HepG2 (cell line): Measurements from ENCODE around the gene SLC15A2. TPM values are rescaled to one million over a fixed set of nuclear protein-coding genes. Genes with fewer than 3 reads are reported as not detected.

Experiments
- ATAC-seq: fragments of 200-7000 bp; cut with Tn5 transposase; 3 replicates; pipeline ENCODE4 v1.9.1; 2020; ENCODE audit warnings: mild to moderate bottlenecking, moderate library complexity
- BruUV-seq: library from RNA; stranded (reverse); fragments of 400-500 nt; replicated peaks from 2 replicates; lab custom pipeline; 2021; lab: Mats Ljungman, UMichigan
- CTCF ChIA-PET: fragments of 300-600 bp; formaldehyde crosslinking; extraction: SDS; loops from one replicate; lab custom pipeline; 2021; ENCODE audit warnings: low total read pairs, inconsistent platforms, low intra/inter-chr PET ratio; lab: Yijun Ruan, JAX
- POLR2A ChIA-PET: fragments of 350-600 bp; sonication (Branson Sonifier 250); formaldehyde crosslinking; loops from one replicate; lab custom pipeline; 2020; ENCODE audit warnings: antibody characterized with exemption, inconsistent platforms; lab: Yijun Ruan, JAX
- DNase-seq: peaks from one replicate; pipeline ENCODE4 v3.0.0-alpha.2; 2015; ENCODE audit warnings: low spot score
- FAIRE-seq: peaks from 3 replicates; lab custom pipeline; 2011; peaks lifted over from hg19 to GRCh38; lab: Jason Lieb, UNC
- H2AFZ ChIP-seq: one replicate; pipeline ENCODE4 v1.6.1; 2011; ENCODE audit warnings: low read length, inconsistent platforms
- H3K27ac ChIP-seq: fragments of 300-600 bp; 3 replicates; pipeline ENCODE4 v1.8.0; 2011; ENCODE audit warnings: mixed run types, mild to moderate bottlenecking, mixed read lengths, low read length, inconsistent platforms; ENCODE audit not compliant: insufficient read depth; ENCODE audit errors: extremely low read length
- H3K27me3 ChIP-seq, 2 experiments: fragments of 200-600 bp in 1 of 2; 2 replicates in 1 of 2; 3 replicates in 1 of 2; pipeline versions ENCODE4 v1.6.0 to v1.8.0; 2011; ENCODE audit warnings: low read length in 2 of 2, mild to moderate bottlenecking in 2 of 2, moderate library complexity in 2 of 2, inconsistent platforms in 1 of 2; ENCODE audit not compliant: insufficient read depth in 2 of 2, control insufficient read depth in 1 of 2
- H3K36me3 ChIP-seq, 2 experiments: fragments of 200-600 bp in 1 of 2; replicated peaks in 1 of 2; 2 replicates in 1 of 2; 3 replicates in 1 of 2; pipeline versions ENCODE4 v1.5.1 to v1.8.0; 2011; ENCODE audit warnings: low read length in 2 of 2, inconsistent platforms in 1 of 2; ENCODE audit not compliant: insufficient read depth in 2 of 2, control insufficient read depth in 1 of 2
- H3K4me1 ChIP-seq: 2 replicates; pipeline ENCODE4 v1.5.1; 2012; ENCODE audit warnings: low read length, inconsistent platforms; ENCODE audit not compliant: insufficient read depth
- H3K4me2 ChIP-seq: 2 replicates; pipeline ENCODE4 v1.6.0; 2011; ENCODE audit warnings: low read depth, low read length, inconsistent platforms
- H3K4me3 ChIP-seq, 3 experiments: fragments of 200-600 bp in 1 of 3; sonication (generic), shearing (Covaris generic) in 1 of 3; replicated peaks in 1 of 3; 2 replicates each; pipeline ENCODE4 v1.5.1; 2011 to 2016; ENCODE audit warnings: low read length in 3 of 3, inconsistent platforms in 2 of 3, low read depth in 2 of 3, mild to moderate bottlenecking in 2 of 3, control low read depth in 1 of 3, mixed read lengths in 1 of 3; ENCODE audit not compliant: insufficient read depth in 1 of 3
- H3K79me2 ChIP-seq: one replicate; pipeline ENCODE4 v1.6.1; 2011; ENCODE audit warnings: low read length, inconsistent platforms; ENCODE audit not compliant: insufficient read depth
- H3K9ac ChIP-seq: 2 replicates; pipeline ENCODE4 v1.6.0; 2011; ENCODE audit warnings: mild to moderate bottlenecking, low read depth, low read length, inconsistent platforms; ENCODE audit not compliant: insufficient read depth
- H3K9me3 ChIP-seq: 2 replicates; pipeline ENCODE4 v1.5.1; 2012; ENCODE audit warnings: mild to moderate bottlenecking, low read length
- H4K20me1 ChIP-seq: 2 replicates; pipeline ENCODE4 v1.6.0; 2011; ENCODE audit warnings: inconsistent platforms, mild to moderate bottlenecking, low read length, moderate library complexity; ENCODE audit not compliant: insufficient read depth
- ADNP ChIP-seq: sonication (generic); formaldehyde crosslinking; IDR thresholded peaks from 2 replicates; pipeline ENCODE4 v1.4.0; 2020; ENCODE audit warnings: missing genetic modification reagents
- AHDC1 ChIP-seq: sonication (generic); formaldehyde crosslinking; IDR thresholded peaks from 2 replicates; pipeline ENCODE4 v1.5.1; 2020; ENCODE audit warnings: mild to moderate bottlenecking, missing genetic modification reagents, borderline replicate concordance
- KAT2B ChIP-seq: fragments of 150-350 bp; IDR thresholded peaks from 2 replicates; pipeline ENCODE4 v1.6.1; 2014; ENCODE audit warnings: low read depth, low read length, borderline replicate concordance
- KAT7 ChIP-seq: IDR thresholded peaks from 2 replicates; pipeline ENCODE4 v1.6.1; 2018; ENCODE audit warnings: borderline replicate concordance, missing compliant biosample characterization
- MAFK ChIP-seq, 2 experiments: IDR thresholded peaks in 1 of 2; conservative IDR thresholded peaks in 1 of 2; 2 replicates each; pipeline ENCODE4 v1.6.1; 2011; ENCODE audit warnings: improper control_type of control experiment in 2 of 2, low read length in 2 of 2
- NRL ChIP-seq: sonication (generic); formaldehyde crosslinking; IDR thresholded peaks from 2 replicates; pipeline ENCODE4 v1.5.0; 2020; ENCODE audit warnings: missing genetic modification reagents, mild to moderate bottlenecking, moderate library complexity, borderline replicate concordance
- PHF8 ChIP-seq: sonication (generic); formaldehyde crosslinking; IDR thresholded peaks from 2 replicates; pipeline ENCODE4 v1.5.0; 2020; ENCODE audit warnings: missing genetic modification reagents
- SRSF9 ChIP-seq: fragments of 200-400 bp; formaldehyde crosslinking; IDR thresholded peaks from 2 replicates; pipeline ENCODE4 v1.6.1; 2018; ENCODE audit warnings: borderline replicate concordance, mild to moderate bottlenecking, low read depth, low read length; ENCODE audit not compliant: insufficient read depth, poor library complexity, severe bottlenecking
- ZNF142 ChIP-seq: sonication (generic); formaldehyde crosslinking; IDR thresholded peaks from 2 replicates; pipeline ENCODE4 v1.4.0; 2020; ENCODE audit warnings: missing genetic modification reagents
- ZNF225 ChIP-seq: sonication (generic); formaldehyde crosslinking; IDR thresholded peaks from 2 replicates; pipeline ENCODE4 v1.4.0; 2020; ENCODE audit warnings: mild to moderate bottlenecking, missing genetic modification reagents
- ZNF7 ChIP-seq: IDR thresholded peaks from 2 replicates; pipeline ENCODE4 v1.6.1; 2016; ENCODE audit warnings: missing biosample characterization, missing genetic modification reagents
- ZNF746 ChIP-seq: sonication (generic); formaldehyde crosslinking; IDR thresholded peaks from 2 replicates; pipeline ENCODE4 v1.8.0; 2022; ENCODE audit warnings: mild to moderate bottlenecking, missing genetic modification reagents
- ZNF772 ChIP-seq: sonication (generic); formaldehyde crosslinking; IDR thresholded peaks from 2 replicates; pipeline ENCODE4 v1.5.0; 2020; ENCODE audit warnings: mild to moderate bottlenecking, missing genetic modification reagents
- WGBS: methylation state at CpG from one replicate; pipeline ENCODE4 v1.1.6; 2017; ENCODE audit warnings: low lambda C conversion rate; 5-methylcytosine and 5-hydroxymethylcytosine counted together
- in situ Hi-C: cut with HindIII; loops from 2 replicates; pipeline ENCODE4 v1.10.0; 2017; ENCODE audit warnings: low pct_unique_long_range_greater_than_20kb; ENCODE audit not compliant: extremely low pct_ligation_motif_present
- intact Hi-C: fragments of 100-400 bp; cut with micrococcal nuclease; formaldehyde crosslinking; loops from one replicate; pipeline ENCODE4 v1.10.0; 2022; ENCODE audit not compliant: unreplicated experiment
- polyA plus RNA-seq, 8 experiments: library from polyadenylated mRNA; depleted of rRNA in 3 of 8; stranded (reverse) in 7 of 8; unstranded in 1 of 8; fragments of >200 nt; fragmentation: Illumina TruSeq in 4 of 8; extraction: Trizol in 4 of 8; gene quantifications; 2 replicates each; pipeline versions ENCODE4 v1.2.1 to v1.2.3, GENCODE V29; 2011 to 2016; ENCODE audit warnings: low read depth in 4 of 8, missing spikeins in 1 of 8, mixed read lengths in 1 of 8; ENCODE audit not compliant: insufficient read depth in 1 of 8
- total RNA-seq, 5 experiments: library from RNA; depleted of rRNA; stranded (reverse); fragments of >200 nt; fragmentation: Illumina TruSeq; extraction: Trizol; gene quantifications; 2 replicates each; pipeline ENCODE4 v1.2.3, GENCODE V29; 2016; ENCODE audit warnings: low read depth in 1 of 5

The SLC15A2 gene
- total and polyA plus RNA-seq, 2 of the 13 experiments (the other 11 are each of a cell fraction or from before 2014, with no cell fraction given) = 1.0 to 1.4 TPM

GRCh38 chr3:121943431-121943830 lies 49.2 kb downstream of the SLC15A2 start (continued):
- TF ChIP-seq ADNP (CRISPR knock-in tag) = no peak
- no peak for TF ChIP-seq ZNF746
- no peak for TF ChIP-seq SRSF9
- no peak for TF ChIP-seq ZNF7

- DNase-seq = no peak
- peaks cover 4% of the 10 kb centered on the region; the same call in 1 of the 2 replicates for H3K9me3 ChIP-seq
- H3K27me3 ChIP-seq = no peaks in the 10 kb centered on the region
- peaks cover 17% of the 10 kb centered on the region for H3K4me1 ChIP-seq
- ATAC-seq = no peak
- in situ Hi-C loops (no loop called here), intact Hi-C loops (no loop called here)
- BruUV-seq = no TSS peak
- no peak overlapping the region for H3K27ac ChIP-seq
- H3K36me3 ChIP-seq = no peaks in the 10 kb centered on the region
- no peak overlapping the region for H3K9ac ChIP-seq
- H4K20me1 ChIP-seq = no peaks in the 10 kb centered on the region
- no peak overlapping the region for H3K4me3 ChIP-seq
- CTCF ChIA-PET = no interaction called here
- TF ChIP-seq PHF8 (CRISPR knock-in tag) (no peak), ZNF225 (CRISPR knock-in tag) (no peak), AHDC1 (no peak), ZNF142 (no peak), KAT7 (CRISPR knock-in tag) (no peak), NRL (CRISPR knock-in tag) (no peak), ZNF772 (no peak), MAFK (conservative IDR thresholded peaks at IDR 0.05 in 1 of 2, IDR thresholded peaks at IDR 0.05 in 1 of 2; ENCODE audit: low read length in 2 of 2) (no peak), KAT2B (no peak)
- H3K79me2 ChIP-seq = no peaks in the 10 kb centered on the region
- POLR2A ChIA-PET = no interaction called here
- FAIRE-seq = no peak
- WGBS = 20% methylated on average over 1 of the region's 1 CpG
- no peak overlapping the region for H2AFZ ChIP-seq
- H3K4me2 ChIP-seq = no peak overlapping the region
Observed at GRCh38 chr3:121948641-121949040, 54.4 kb downstream of the SLC15A2 start.
